ENCODE results near the gene LY9.
"Not testable (repeated sequence)": the region's sequence is repeated elsewhere in the genome, so short reads cannot be mapped to it uniquely, and the experiment has no call there.

LY9 gene

GRCh38 chr1:160867651-160868050 is 71.7 kb downstream of the LY9 start:
- not testable (repeated sequence) for DNase-seq

- peak; percentile 20 for DNase-seq
These were observed 72.2 kb downstream of the LY9 start for GRCh38 chr1:160868141-160868540.

GRCh38 chr1:160874935-160875334 is 79.0 kb downstream of the LY9 start:
- DNase-seq = no peak

GRCh38 chr1:160875591-160875990 is 79.6 kb downstream of the LY9 start:
- not testable (repeated sequence) for DNase-seq

- no peak for DNase-seq
These were observed 80.3 kb downstream of the LY9 start for GRCh38 chr1:160876311-160876710.

GRCh38 chr1:160877221-160877620 is 81.2 kb downstream of the LY9 start:
- peak; percentile 16 for DNase-seq

Measured in GDM1 (cell line).